Panc1 (cell line): Measurements from ENCODE around the gene PYGO1.

ENCODE experiments used
- CTCF ChIP-seq: fragments of 450-650 bp; IDR thresholded peaks from 2 replicates; pipeline ENCODE4 v1.5.1; 2017; ENCODE audit warnings: mild to moderate bottlenecking
- POLR2AphosphoS5 ChIP-seq: IDR thresholded peaks from 2 replicates; pipeline ENCODE4 v1.6.1; 2012; ENCODE audit warnings: mild to moderate bottlenecking, low read depth, low read length, moderate library complexity
- SIN3A ChIP-seq: IDR thresholded peaks from 2 replicates; pipeline ENCODE4 v1.6.1; 2012; ENCODE audit warnings: low read depth, mild to moderate bottlenecking, low read length, moderate library complexity, borderline replicate concordance; ENCODE audit not compliant: insufficient read depth

- TF ChIP-seq CTCF, result no peak
- TF ChIP-seq SIN3A, result no peak
- no peak for TF ChIP-seq POLR2AphosphoS5
Measured at GRCh38 chr15:55515491-55515890, 72.7 kb downstream of the PYGO1 start.
